Measurements from ENCODE around the gene CNPY4.

CNPY4 gene

GRCh38 chr7:100093054-100093453 lies 26.4 kb upstream of the CNPY4 start:
- DNase-seq = no peak

- DNase-seq = no peak
Measured at GRCh38 chr7:100093498-100093897, 25.9 kb upstream of the CNPY4 start.

DNA sequence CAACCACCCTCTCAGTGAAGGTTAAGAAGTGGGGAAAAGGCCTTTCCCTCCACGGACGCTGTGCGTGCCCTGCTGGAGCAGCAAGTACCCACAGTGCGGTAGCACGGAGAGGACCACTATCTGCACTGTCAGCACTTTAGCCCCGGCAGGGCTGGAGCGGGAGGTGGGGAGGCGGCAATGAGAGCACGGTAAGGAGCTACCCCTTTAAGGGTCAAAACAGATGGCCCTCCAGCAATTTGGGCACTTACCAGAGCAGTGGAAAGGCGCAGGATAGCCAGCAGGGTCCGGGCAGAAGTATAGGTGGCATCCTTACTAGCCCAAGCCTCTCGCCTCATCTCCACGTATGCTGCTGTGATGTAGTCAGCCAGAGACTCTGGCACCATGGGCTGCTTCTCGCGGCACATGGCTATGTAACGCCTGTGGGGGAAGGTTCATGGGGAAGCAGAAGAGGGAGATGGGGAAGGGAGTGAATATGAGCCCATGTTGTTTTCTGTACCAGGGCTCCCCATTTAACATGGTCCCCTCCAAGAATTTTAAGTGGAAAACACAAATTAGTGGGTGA lies 25.4 kb upstream of the CNPY4 start:
- no peak for DNase-seq

- no peak for DNase-seq
Measured at GRCh38 chr7:100095289-100095688, 24.1 kb upstream of the CNPY4 start.

DNA sequence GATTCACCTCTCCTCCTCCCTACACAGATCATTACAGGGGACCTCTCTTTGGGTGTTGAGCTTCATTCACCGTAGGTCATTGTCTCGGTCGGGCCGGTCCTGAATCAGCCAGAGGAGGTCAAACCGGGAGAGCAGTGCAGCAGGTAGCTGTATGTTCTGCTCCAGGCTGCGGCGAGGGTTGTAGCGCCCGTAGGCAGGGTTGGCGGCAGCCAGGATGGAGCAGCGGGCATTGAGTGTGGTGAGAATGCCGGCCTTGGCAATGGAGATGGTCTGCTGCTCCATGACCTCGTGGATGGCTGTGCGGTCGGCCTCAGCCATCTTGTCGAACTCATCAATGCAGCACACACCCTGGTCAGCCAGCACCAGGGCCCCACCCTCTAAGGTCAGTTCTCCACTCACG lies 23.7 kb upstream of the CNPY4 start:
- no peak for DNase-seq

DNA sequence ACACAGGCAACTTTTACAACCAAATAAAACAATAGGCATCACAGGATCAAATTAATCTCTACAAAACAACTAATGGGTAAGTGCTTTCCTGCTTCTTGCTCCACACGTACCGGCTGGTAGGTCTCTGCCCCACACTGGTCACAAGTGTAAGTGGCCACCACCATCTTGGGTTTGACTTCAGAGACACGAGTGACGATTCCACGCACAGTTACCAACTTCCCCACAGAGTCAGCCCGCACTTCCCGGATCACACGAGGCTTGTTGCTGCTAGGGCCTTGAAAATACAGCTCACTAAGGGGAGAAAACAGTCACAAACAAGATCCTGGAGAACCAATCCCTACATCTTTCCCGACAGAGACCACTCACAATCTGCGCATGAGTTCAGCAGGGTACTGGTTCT lies 20.5 kb upstream of the CNPY4 start:
- DNase-seq = no peak

DNA sequence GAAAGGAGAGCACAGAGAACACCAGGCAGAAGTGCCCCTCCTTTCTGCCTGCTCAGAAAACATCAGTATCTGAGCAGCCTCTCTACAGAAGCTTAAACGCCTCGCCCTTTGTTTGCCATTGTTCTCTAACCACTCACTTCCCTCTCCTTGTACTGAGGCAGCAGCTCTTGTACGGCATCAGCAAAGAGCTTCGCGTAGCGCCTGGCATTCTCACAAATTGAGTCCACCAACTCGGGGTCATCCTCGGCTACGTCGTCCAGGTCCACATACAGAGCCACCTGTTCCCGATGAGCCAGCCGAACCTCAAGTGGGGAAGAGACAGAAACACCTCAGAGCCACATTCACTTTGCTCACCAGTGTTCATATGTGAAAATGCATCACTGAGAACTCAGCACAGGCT lies 20.0 kb upstream of the CNPY4 start:
- DNase-seq = no peak

GRCh38 chr7:100100420-100101015 lies 18.9 kb upstream of the CNPY4 start:
- DNase-seq = peak; percentile 82 to 89

DNA sequence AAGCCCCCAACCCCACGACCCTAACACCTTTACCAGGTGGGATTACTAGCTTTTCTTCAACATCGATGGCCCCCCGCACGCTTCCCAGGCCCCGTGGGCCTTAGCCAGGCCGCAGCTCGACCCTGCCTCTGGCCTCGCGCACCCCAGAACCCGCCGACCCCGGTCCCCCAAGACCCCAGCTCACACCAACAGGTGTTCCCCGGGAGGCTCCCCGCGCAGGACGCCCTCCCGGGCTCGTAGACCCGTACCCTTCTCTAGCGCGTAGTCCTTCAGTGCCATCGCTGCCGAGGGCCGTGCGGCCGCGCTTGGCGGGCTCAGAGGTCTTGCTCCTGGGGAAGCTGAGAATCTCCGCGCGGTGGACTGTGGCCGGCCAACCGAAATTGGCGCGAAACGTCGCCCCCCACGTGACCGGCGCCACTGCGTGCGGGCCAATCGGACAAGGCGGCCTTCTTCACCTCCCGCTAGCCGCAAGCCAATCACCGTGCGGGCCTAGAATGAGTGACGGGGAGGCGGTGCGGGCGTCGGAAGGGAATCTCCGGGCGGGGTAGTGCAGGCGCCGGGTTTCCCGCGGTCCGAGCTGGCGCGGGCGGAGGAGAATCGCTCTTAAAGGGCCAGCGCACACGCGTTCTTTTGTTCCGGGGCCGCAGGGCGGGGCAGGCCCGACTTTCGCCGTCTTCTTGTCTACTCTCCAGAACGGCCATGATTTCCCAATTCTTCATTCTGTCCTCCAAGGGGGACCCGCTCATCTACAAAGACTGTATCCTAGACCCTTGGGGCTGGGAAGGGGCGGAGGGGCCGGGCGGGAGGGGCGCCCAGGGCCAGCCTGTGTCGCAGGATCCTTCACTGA lies 18.2 kb upstream of the CNPY4 start, which contains the start of the genes AP4M1 and MCM7:
TSS of gene AP4M1 (plus strand) at position 628 of the 847 bp plus-strand sequence. CDS start at position 700, 72 bp downstream.
TSS of gene MCM7 (minus strand) at position 382 of the 847 bp plus-strand sequence. CDS start at position 279, 103 bp downstream.
- peak; percentile 96 to 97 for DNase-seq

DNA sequence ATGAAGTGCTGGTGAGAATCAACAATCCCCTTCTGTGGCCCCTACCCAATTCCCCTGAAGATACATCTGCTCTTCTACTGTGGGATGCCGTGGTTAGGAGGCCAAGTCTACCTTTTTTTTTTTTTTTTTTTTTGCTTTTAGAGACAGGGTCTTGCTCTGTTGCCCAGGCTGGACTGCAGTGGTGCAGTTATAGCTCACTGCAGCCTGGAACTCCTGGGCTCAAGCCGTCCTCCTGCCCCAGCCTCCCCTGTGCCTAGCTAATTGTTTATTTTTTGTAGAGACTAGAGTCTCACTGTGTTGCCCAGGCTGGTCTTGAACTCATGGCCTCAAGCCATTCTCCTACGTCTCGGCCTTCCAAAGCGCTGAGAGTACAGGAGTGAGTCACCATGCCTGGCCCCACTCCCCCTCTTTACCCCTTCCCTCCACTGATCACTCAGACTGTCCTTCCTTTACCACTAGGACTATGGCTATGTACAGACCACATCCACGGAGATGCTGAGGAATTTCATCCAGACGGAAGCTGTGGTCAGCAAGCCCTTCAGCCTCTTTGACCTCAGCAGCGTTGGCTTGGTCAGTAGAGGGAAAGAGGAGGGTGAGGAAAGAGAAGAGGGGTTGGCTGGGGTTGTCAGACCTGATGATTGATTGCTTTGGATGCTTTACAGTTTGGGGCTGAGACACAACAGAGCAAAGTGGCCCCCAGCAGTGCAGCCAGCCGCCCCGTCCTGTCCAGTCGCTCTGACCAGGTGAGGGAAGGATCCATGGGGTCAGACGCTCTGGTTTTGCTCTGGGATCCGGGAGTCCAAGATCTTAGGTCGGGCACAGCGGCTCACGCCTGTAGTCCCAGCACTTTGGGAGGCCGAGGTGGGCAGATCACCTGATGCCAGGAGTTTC lies 16.2 kb upstream of the CNPY4 start:
- DNase-seq = no peak

GRCh38 chr7:100105534-100105933 lies 13.9 kb upstream of the CNPY4 start:
- DNase-seq = no peak

DNA sequence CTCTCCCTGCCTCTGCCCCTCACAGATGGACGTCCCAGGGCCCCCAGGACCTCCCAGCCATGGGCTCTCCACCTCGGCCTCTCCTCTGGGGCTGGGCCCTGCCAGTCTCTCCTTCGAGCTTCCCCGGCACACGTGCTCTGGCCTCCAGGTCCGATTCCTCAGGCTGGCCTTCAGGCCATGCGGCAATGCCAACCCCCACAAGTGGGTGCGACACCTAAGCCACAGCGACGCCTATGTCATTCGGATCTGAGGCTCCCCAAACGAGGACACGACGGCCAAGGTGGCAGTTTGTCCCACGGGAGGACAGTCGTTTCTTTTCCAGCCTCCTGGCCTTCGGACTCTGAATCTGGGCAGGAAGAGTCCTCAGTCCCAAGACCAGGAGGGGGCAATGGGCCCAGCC lies 12.8 kb upstream of the CNPY4 start:
- DNase-seq = no peak

DNA sequence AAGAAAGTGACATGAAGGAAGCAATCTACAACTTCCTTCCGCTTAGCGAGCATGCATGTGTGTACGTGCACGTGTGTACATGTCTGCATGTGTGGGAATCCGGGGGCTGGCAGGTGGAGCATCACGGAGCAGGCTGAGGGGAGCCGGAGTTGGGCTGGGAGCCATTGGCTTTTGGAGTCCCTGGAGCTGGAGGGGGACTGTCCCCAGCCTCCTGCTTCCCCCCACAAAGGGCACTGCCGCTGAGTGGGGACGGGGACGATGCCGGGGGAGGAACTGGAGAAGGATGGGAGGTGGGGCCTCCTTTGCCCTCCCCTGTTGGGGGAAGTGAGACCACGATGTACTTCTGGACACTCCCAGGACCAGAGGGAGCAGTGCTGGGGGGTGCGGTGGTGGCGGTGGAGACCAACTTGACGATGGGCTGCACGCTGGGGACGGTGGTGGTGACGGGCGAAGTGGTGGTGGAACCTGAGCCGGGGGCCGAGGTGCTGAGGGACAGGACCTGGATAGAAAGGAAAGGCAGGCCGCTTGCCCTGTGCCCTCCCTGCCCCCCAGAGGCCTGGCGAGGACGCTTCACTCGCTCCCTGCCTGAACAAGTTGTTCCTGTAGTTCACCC lies 12.2 kb upstream of the CNPY4 start:
- DNase-seq = no peak

- no peak for DNase-seq
Measured at GRCh38 chr7:100107890-100108289, 11.5 kb upstream of the CNPY4 start.

DNA sequence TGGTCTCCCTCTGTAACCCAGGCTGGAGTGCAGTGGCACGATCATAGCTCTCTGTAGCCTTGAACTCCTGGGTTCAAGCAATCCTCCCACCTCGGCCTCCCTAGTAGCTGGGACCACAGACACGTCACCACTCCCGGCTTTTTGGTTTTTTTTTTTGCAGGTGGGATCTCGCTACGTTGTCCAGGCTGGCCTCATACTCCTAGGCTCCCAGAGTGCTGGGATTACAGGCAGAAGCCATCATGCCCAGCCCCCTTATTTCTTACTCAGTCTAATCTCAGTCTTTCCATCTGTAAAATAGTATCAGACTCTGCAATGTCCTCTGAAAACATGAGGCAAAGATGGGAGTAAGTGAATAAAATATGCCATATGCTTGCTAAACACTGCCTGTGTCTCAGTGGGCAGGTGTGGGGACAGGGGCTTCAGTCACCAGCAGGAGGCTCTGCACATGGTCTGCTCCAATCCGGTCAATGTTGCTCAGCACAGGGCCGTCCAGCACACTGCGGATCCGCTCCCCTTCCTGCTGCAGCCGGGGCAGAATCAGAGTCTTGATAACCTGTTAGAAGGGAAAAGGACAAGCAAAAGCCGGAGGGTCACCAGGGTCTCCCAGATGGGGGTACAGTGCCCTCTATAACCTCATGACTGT lies 9.8 kb upstream of the CNPY4 start:
- DNase-seq = no peak

DNA sequence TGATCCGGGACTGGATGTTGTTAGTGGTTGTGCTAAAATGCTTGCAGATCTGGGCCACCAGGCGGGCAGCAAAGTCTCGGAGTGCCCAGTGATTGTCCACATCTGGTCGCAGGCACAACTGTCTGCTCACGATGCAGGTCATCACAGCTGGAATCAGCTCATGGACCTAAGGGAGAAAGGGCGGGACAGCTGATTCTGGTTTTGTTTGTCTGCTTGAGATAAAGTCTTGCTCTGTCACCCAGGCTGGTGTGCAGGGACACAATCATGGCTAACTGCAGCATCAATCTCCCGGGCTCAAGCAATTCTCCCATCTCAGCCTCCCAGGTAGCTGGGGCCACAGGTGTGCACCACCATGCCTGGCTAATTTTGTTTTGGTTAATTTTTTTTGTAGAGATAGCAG lies 8.3 kb upstream of the CNPY4 start:
- DNase-seq = no peak

DNA sequence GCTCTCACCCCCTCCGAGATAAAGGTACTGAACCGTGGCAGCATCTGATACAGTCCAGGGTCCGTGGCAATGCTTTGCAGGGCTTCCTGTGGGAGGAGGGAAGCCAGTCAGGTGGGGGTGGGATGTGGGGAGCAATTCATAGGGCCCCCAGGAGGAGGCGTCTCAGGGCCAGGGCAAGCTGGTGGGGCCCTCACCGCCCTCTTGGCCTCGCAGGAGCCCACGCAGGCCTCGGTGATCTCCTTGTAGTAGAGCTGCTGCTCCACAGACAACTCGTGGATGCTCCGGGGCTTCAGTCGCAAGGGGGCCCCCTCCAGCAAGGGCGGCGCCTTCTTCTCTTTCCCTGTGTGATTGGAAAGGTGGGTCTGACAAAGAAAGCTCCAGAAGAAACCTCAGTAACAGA lies 7.5 kb upstream of the CNPY4 start:
- DNase-seq = no peak

DNA sequence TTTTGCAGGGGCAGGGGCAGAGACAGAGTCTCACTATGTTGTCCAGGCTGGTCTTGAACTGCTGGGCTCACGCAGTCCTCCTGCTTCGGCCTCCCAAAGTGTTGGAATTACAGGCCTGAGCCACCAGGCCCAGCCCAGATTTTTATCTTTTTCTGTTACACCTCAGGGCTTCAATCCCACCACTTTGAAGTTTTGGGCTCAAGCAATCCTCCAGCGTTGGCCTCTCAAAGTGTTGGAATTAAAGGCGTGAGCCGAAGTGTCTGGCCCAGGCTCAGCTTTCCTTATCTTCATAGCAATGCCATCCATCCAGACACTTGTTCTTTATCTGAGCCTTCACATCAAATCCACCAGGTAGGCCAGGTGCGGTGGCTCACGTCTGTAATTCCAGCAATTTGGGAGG lies 4.4 kb upstream of the CNPY4 start:
- DNase-seq = no peak

GRCh38 chr7:100118388-100119071 lies 904 bp upstream of the CNPY4 start:
- DNase-seq = no peak

DNA sequence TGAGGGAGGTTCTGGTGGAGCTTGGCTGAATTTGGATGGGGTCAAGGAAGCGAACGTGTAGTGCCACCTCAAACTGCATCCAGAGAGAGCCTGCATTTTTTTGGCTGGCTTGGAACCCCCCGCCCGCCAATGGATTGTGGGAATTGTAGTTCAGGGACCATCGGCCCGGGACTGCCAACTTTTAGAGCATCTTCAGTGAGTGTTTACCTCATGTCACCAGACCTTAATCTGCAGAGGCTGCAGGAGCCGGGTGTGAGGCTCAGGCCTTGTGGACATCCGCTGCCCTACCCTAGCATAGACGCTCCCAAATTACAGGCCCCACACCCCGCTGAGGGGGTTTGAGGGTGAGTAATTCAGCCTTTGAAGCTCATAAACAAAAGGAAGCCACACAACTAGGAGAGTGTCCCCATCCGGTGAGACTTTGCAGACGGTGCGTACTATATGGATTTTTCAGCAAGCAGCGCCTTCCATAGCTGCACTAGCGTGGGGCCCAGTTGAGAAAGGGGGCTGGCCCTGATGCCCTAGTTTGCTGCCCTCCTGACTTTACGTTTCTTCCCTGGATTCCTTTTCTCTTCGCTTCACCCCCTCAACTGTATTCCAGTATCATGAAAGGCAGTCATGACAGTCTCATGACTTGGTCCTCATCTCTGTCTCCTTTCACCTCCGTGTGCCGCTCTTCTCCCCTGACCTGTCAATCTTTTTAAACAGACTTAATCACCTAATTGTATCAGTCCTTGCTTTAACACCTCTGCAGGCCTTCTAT lies 717 bp downstream of the CNPY4 start:
- DNase-seq = peak; percentile 62 to 81

- no peak for DNase-seq
Measured at GRCh38 chr7:100120733-100121036, 1.3 kb downstream of the CNPY4 start.

Measured in CD4-positive, alpha-beta T cell treated with Interferon alpha-2 for 1 hour (primary cell).